Subcutaneous adipose tissue (tissue), 4 donors: Measurements from ENCODE around the gene CD247. TPM values are rescaled to one million over a fixed set of nuclear protein-coding genes. Genes with fewer than 3 reads are reported as not detected.

Experiments used
- CTCF ChIP-seq: fragments of 450-650 bp; IDR thresholded peaks from one replicate; pipeline ENCODE4 v1.5.1; 2016; ENCODE audit warnings: low read depth, mild to moderate bottlenecking, control low read depth, antibody characterized with exemption, moderate library complexity
- total RNA-seq, 4 donors: library from RNA; depleted of rRNA; stranded (reverse); fragments of >200 nt; gene quantifications; one replicate each; pipeline ENCODE4 v1.1.0, GENCODE V29; 2016

The CD247 gene
- total RNA-seq, 4 donors from 2014 or later: 1.3 to 3.4 (median 2.1) TPM

- TF ChIP-seq CTCF: no peak
Observed at GRCh38 chr1:167526667-167527383, 8.5 kb upstream of the CD247 start.

- TF ChIP-seq CTCF: no peak
Observed at GRCh38 chr1:167524651-167525050, 6.3 kb upstream of the CD247 start.

GRCh38 chr1:167522246-167522645 lies 3.9 kb upstream of the CD247 start:
- TF ChIP-seq CTCF: no peak

- TF ChIP-seq CTCF: no peak
Observed at GRCh38 chr1:167520711-167521206, 2.4 kb upstream of the CD247 start.

GRCh38 chr1:167517535-167518330 lies 596 bp downstream of the CD247 start:
- no peak for TF ChIP-seq CTCF

- no peak for TF ChIP-seq CTCF
Observed at GRCh38 chr1:167516404-167517388, 1.6 kb downstream of the CD247 start.
